Activated T-helper 2 cell treated with anti-CD3 and anti-CD28 coated beads, Interferon-gamma antibody, Interleukin-2, Interleukin-4, amounts not matched to agents 10 μg/mL and 5 μg/mL and 100 μg/mL, durations not matched to agents 14 hours and 24 hours and 36 hours (primary cell): ENCODE measurements around the gene TLCD5. TPM values are rescaled to one million over a fixed set of nuclear protein-coding genes. Genes with fewer than 3 reads are reported as not detected.

Experiments used
- DNase-seq: peaks from one replicate; pipeline ENCODE4 v3.0.0; 2021; ENCODE audit warnings: low spot score
- H3K27ac Mint-ChIP-seq: one replicate; pipeline ENCODE4 v1.8.0; 2021; ENCODE audit warnings: mixed read lengths
- H3K27me3 Mint-ChIP-seq: one replicate; pipeline ENCODE4 v1.8.0; 2021; ENCODE audit warnings: low read depth, mixed read lengths
- H3K36me3 Mint-ChIP-seq: one replicate; pipeline ENCODE4 v1.8.0; 2021; ENCODE audit warnings: low read depth, mixed read lengths
- H3K4me1 Mint-ChIP-seq: one replicate; pipeline ENCODE4 v1.8.0; 2021; ENCODE audit warnings: low read depth, mixed read lengths
- H3K4me3 Mint-ChIP-seq: one replicate; pipeline ENCODE4 v1.8.0; 2021; ENCODE audit warnings: low read depth, mild to moderate bottlenecking, moderate library complexity, mixed read lengths
- H3K9me3 Mint-ChIP-seq: one replicate; pipeline ENCODE4 v1.8.0; 2021; ENCODE audit warnings: mixed read lengths
- intact Hi-C: fragments of 100-400 bp; cut with micrococcal nuclease; formaldehyde crosslinking; loops from one replicate; pipeline ENCODE4 v1.15.1; 2023
- total RNA-seq: library from RNA; stranded (reverse); gene quantifications from 2 replicates; pipeline ENCODE4 v1.2.3, GENCODE V29; 2022

The TLCD5 gene
- total RNA-seq, result 0.41 and 0.46 TPM in 2 replicates

DNA sequence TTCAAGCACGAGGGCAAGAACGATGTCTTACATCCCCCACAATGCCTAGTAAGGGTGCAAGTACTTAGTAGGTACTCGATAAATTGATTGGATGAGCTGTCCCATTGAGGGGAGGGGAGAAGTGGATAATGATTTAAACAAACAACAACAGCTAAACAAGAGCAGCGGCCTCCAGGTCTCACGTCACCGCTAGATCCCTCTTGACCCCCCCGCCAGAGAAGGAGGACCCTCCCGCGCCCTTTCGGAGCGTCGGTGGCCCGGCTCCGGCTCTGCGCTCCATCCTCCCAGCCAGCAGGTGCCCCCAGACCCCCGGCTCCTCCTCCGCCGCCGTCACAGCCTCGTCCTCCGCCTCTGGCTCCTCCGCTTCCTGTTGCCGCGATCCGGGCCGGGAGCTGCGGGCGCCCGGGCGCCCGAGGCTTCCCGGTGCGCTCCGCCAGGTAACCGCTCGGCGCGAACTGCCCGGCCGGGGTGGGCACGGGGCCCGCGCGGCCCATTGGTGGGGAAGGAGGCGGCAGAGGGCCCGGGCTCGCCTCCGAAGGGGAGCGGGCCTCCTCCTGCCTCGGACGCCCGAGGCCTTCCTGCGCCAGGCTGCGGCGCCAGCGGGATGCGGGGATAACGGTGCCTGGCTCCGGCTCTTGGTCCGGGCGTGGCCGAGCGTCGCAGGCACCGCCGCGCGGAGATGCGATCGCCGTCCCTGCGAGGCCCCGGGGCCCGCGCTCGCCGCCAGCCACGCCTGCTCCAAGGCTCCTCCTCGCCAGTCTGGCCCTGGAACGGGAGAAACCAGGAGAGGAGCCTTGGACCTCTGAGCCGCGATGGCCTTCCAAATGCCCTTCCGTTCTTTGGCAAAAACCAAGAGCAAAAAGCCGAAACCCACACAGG lies at the start of gene TLCD5:
Gene TLCD5 (plus strand): TSS at position 368 of the 879 bp plus-strand sequence. CDS start 2,143 bp downstream, outside the sequence.
- no peak within 1 kb of the TSS for H3K27ac Mint-ChIP-seq
- DNase-seq, result no peak
- peaks cover 17% of the 10 kb centered on the region for H3K4me1 Mint-ChIP-seq
- intact Hi-C loops, result no loop called here
- no peaks in the 10 kb centered on the region for H3K9me3 Mint-ChIP-seq
- peaks cover 57% of the 10 kb centered on the region for H3K27me3 Mint-ChIP-seq
- H3K36me3 Mint-ChIP-seq, result no peaks in the 10 kb centered on the region
- peak within 1 kb of the TSS; percentile 69 for H3K4me3 Mint-ChIP-seq

DNA sequence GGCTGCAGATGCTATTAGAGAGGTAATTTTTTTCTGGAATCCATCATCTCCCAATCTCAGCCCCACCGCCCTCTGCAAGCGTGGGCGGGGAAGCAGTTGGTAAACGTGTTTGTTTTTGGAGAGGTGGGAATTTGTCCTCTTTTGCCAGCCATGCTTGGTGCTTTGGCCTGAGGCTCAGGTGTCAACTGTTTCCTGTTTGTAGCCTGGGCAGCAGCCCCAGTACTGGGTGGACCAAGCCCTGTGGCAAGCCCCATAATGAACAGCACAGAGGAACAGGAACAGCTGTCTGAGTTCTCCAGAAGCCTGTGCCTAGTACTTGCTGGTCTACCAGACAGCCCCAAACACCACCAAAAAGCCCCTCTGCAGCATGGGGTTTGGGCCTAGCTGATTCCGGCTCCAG lies 45.6 kb upstream of the TLCD5 start:
- no peak for DNase-seq
- H3K27ac Mint-ChIP-seq, result no peak overlapping the region
- intact Hi-C loops, result no loop called here
- no peaks in the 10 kb centered on the region for H3K36me3 Mint-ChIP-seq
- peaks cover 20% of the 10 kb centered on the region for H3K27me3 Mint-ChIP-seq
- H3K9me3 Mint-ChIP-seq, result no peaks in the 10 kb centered on the region
- H3K4me1 Mint-ChIP-seq, result no peaks in the 10 kb centered on the region
- no peak overlapping the region for H3K4me3 Mint-ChIP-seq

DNA sequence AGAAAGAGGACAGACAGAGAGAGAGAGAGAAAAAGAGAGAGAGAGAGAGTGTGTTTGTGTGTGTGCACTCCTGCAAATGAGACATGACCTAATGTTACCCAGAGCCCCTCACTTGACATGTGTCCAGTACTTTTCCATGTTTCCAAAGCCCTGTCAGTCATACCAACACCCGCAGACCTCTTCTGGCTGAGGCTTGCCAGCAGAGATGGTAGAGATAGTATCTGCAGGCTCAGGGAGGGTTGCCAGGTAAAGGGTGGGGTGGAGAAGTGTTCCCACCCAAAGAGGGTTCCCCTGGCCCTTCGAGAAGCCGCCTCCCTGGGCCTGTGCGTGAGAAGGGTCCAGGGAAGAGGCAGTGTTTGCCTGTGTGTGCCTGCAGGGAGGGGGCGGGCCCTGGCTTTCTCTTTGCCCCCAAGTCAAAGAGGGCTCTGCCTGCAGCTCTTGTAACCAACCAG lies 44.5 kb upstream of the TLCD5 start:
- intact Hi-C loops, result no loop called here
- Mint-ChIP-seq H3K4me3 (no peak overlapping the region), H3K36me3 (no peaks in the 10 kb centered on the region), H3K27ac (no peak overlapping the region), H3K9me3 (no peaks in the 10 kb centered on the region), H3K27me3 (peaks cover 14% of the 10 kb centered on the region), H3K4me1 (no peaks in the 10 kb centered on the region)
- DNase-seq, result no peak

DNA sequence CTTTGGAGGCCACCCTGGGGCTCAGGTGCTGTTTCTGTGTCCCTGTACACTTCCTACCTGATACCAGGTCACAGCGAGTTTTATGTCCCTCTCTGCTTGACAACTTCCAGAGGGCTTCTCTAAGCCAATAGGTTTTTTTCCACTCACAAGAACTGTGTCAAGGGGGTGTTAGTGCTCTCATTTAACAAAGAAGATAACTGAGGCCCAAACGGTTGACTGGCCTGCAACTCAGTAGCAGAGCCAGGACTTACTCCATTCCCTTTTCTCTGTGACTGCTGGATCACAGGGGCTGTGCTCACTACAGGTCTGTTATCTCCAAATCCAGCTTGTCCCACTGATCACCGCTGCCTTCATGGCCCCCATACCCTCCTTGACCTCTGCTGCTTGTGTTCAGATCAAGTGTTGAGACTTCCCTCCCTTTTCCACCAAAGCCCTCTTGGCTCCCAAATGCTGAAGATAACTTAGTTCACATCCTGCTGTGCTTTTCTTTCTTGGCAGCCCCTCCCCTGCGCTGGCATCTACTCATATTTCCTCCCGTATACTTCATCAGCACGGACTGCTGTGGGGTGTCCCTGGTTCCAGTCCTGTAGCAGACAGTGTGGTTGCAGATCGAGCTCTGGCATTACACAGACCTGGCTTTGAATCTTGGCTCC lies 43.8 kb upstream of the TLCD5 start:
- no peaks in the 10 kb centered on the region for H3K9me3 Mint-ChIP-seq
- H3K27me3 Mint-ChIP-seq, result peaks cover 14% of the 10 kb centered on the region
- intact Hi-C loops, result no loop called here
- no peak overlapping the region for H3K27ac Mint-ChIP-seq
- no peak overlapping the region for H3K4me3 Mint-ChIP-seq
- no peaks in the 10 kb centered on the region for H3K36me3 Mint-ChIP-seq
- H3K4me1 Mint-ChIP-seq, result no peaks in the 10 kb centered on the region
- no peak for DNase-seq

DNA sequence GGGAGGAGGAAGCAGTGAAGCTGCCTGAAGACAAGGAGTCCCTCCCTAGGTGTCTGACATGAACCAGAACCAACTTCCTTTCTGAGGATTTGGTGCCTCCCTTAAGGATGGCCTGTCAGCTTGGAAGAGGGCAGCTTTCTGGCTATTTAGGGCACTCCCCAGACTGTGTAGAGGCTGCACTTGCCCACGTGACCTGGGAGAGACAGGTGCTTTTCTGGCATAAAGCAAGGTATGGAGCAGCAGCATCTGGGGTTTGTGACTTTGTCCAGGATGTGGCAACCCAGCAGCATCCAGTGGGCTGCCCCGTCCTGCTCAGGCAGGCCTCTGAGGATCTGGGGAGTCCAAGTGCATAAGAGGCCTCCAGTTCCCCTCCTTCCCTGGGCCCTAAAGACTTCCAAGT lies 42.0 kb upstream of the TLCD5 start:
- no peak overlapping the region for H3K4me3 Mint-ChIP-seq
- H3K27me3 Mint-ChIP-seq, result peaks cover 19% of the 10 kb centered on the region
- no peaks in the 10 kb centered on the region for H3K36me3 Mint-ChIP-seq
- H3K27ac Mint-ChIP-seq, result no peak overlapping the region
- no peaks in the 10 kb centered on the region for H3K9me3 Mint-ChIP-seq
- H3K4me1 Mint-ChIP-seq, result no peaks in the 10 kb centered on the region
- DNase-seq, result no peak
- intact Hi-C loops, result no loop called here

- H3K4me1 Mint-ChIP-seq, result no peaks in the 10 kb centered on the region
- H3K9me3 Mint-ChIP-seq, result no peaks in the 10 kb centered on the region
- H3K27ac Mint-ChIP-seq, result no peak overlapping the region
- H3K36me3 Mint-ChIP-seq, result no peaks in the 10 kb centered on the region
- H3K27me3 Mint-ChIP-seq, result peaks cover 25% of the 10 kb centered on the region
- no peak overlapping the region for H3K4me3 Mint-ChIP-seq
- intact Hi-C loops, result no loop called here
- DNase-seq, result no peak
Observed at GRCh38 chr11:120284272-120284671, 40.8 kb upstream of the TLCD5 start.

GRCh38 chr11:120285256-120285655 lies 39.8 kb upstream of the TLCD5 start:
- DNase-seq, result no peak
- intact Hi-C loops, result no loop called here
- H3K9me3 Mint-ChIP-seq, result no peaks in the 10 kb centered on the region
- peaks cover 29% of the 10 kb centered on the region for H3K27me3 Mint-ChIP-seq
- no peak overlapping the region for H3K4me3 Mint-ChIP-seq
- H3K27ac Mint-ChIP-seq, result no peak overlapping the region
- H3K4me1 Mint-ChIP-seq, result no peaks in the 10 kb centered on the region
- H3K36me3 Mint-ChIP-seq, result no peaks in the 10 kb centered on the region

GRCh38 chr11:120288021-120288420 lies 37.1 kb upstream of the TLCD5 start:
- Mint-ChIP-seq H3K27ac (no peak overlapping the region), H3K27me3 (peaks cover 31% of the 10 kb centered on the region), H3K4me3 (no peak overlapping the region), H3K9me3 (no peaks in the 10 kb centered on the region), H3K4me1 (no peaks in the 10 kb centered on the region), H3K36me3 (no peaks in the 10 kb centered on the region)
- intact Hi-C loops, result no loop called here
- no peak for DNase-seq

GRCh38 chr11:120289426-120289825 lies 35.7 kb upstream of the TLCD5 start:
- Mint-ChIP-seq H3K27me3 (peaks cover 41% of the 10 kb centered on the region), H3K4me1 (no peaks in the 10 kb centered on the region), H3K27ac (no peak overlapping the region), H3K36me3 (no peaks in the 10 kb centered on the region), H3K4me3 (no peak overlapping the region), H3K9me3 (no peaks in the 10 kb centered on the region)
- intact Hi-C loops, result no loop called here
- DNase-seq, result no peak

GRCh38 chr11:120290956-120291355 lies 34.1 kb upstream of the TLCD5 start:
- Mint-ChIP-seq H3K27ac (no peak overlapping the region), H3K9me3 (no peaks in the 10 kb centered on the region), H3K36me3 (no peaks in the 10 kb centered on the region), H3K4me3 (no peak overlapping the region), H3K27me3 (peaks cover 50% of the 10 kb centered on the region), H3K4me1 (no peaks in the 10 kb centered on the region)
- intact Hi-C loops, result no loop called here
- no peak for DNase-seq

DNA sequence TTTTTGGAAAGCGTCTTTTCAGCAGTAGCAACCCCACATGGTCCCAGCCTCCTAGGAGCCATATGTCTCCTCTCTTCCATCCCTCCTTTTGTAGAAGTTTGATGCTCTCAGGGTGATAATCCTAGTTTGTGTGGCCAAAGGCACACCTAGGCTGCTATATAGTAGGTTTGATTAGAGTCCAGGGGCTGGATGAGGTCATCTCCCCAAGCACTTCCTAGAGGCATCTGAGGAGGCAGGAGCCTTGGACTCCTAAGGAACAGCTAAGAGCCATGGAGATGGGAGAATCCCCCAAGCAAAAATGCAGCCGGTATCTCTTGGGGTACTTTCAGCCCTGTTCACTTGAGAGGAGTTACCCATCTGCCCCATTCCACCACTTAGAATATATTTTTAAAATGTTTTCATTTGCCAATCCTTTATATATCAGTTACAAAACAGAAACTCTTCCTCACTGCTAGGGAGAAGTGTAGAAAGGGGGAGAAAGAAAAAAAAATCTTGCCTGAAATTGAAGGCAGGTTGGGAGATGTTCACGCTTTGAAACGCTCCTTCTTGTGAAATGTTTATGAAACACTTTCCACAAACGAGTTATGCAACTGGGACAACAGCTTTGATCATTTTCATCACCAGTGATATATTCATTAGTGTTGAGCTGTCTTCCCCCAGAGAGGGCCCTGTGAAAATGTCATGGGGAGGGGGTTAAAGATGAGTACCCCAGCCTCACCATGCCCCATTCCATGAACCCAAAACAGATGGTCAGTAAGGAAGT lies 31.9 kb upstream of the TLCD5 start:
- Mint-ChIP-seq H3K4me3 (no peak overlapping the region), H3K9me3 (no peaks in the 10 kb centered on the region), H3K27me3 (peaks cover 59% of the 10 kb centered on the region), H3K36me3 (no peaks in the 10 kb centered on the region), H3K4me1 (no peaks in the 10 kb centered on the region), H3K27ac (no peak overlapping the region)
- no peak for DNase-seq
- intact Hi-C loops, result no loop called here

- Mint-ChIP-seq H3K4me3 (no peak overlapping the region), H3K36me3 (no peaks in the 10 kb centered on the region), H3K9me3 (no peaks in the 10 kb centered on the region), H3K4me1 (no peaks in the 10 kb centered on the region), H3K27ac (no peak overlapping the region), H3K27me3 (peaks cover 59% of the 10 kb centered on the region)
- intact Hi-C loops, result no loop called here
- no peak for DNase-seq
Observed at GRCh38 chr11:120294096-120294495, 31.0 kb upstream of the TLCD5 start.

GRCh38 chr11:120295099-120295498 lies 30.0 kb upstream of the TLCD5 start:
- Mint-ChIP-seq H3K36me3 (no peaks in the 10 kb centered on the region), H3K27me3 (peaks cover 55% of the 10 kb centered on the region), H3K9me3 (no peaks in the 10 kb centered on the region), H3K4me1 (no peaks in the 10 kb centered on the region), H3K27ac (no peak overlapping the region), H3K4me3 (no peak overlapping the region)
- DNase-seq, result no peak
- intact Hi-C loops, result no loop called here
